ENCODE data around the gene LIM2.

The LIM2 gene

GRCh38 chr19:51389143-51389542 lies 1.4 kb upstream of the LIM2 start:
- DNase-seq (ENCODE audit: low spot score): no peak
- CTCF ChIA-PET: no interaction called here
- no peak overlapping the region for H3K27ac ChIP-seq
- POLR2A ChIA-PET (ENCODE audit: low non-redundant PET): no interaction called here
- no peak for TF ChIP-seq CTCF (conservative IDR thresholded peaks at IDR 0.05; ENCODE audit: low read depth)

GRCh38 chr19:51386882-51387520 lies 773 bp downstream of the LIM2 start:
- no peak for TF ChIP-seq CTCF (conservative IDR thresholded peaks at IDR 0.05; ENCODE audit: low read depth)
- POLR2A ChIA-PET (ENCODE audit: low non-redundant PET): no interaction called here
- CTCF ChIA-PET: no interaction called here

GRCh38 chr19:51382004-51382403 lies 5.8 kb downstream of the LIM2 start:
- POLR2A ChIA-PET (ENCODE audit: low non-redundant PET): no interaction called here
- no peak overlapping the region for H3K27ac ChIP-seq
- CTCF ChIA-PET: no interaction called here
- DNase-seq (ENCODE audit: low spot score): no peak
- TF ChIP-seq CTCF (conservative IDR thresholded peaks at IDR 0.05; ENCODE audit: low read depth): no peak

More at GRCh38 chr19:51386882-51387520, 773 bp downstream of the LIM2 start:
- DNase-seq (ENCODE audit: low spot score): no peak
- H3K27ac ChIP-seq: no peak overlapping the region

- ChIA-PET CTCF (no interaction called here), POLR2A (ENCODE audit: low non-redundant PET) (no interaction called here)
- DNase-seq (ENCODE audit: low spot score): no peak
- H3K27ac ChIP-seq: no peak overlapping the region
- no peak for TF ChIP-seq CTCF (conservative IDR thresholded peaks at IDR 0.05; ENCODE audit: low read depth)
Observed at GRCh38 chr19:51380379-51380778, 7.4 kb downstream of the LIM2 start.

GRCh38 chr19:51377422-51377821 lies 10.4 kb downstream of the LIM2 start:
- TF ChIP-seq CTCF (conservative IDR thresholded peaks at IDR 0.05; ENCODE audit: low read depth): no peak
- no peak for DNase-seq (ENCODE audit: low spot score)
- CTCF ChIA-PET: interaction anchor here (0.9 kb wide), 1 partner anchor 44 kb away, joined by 3 read pairs; no protein-coding TSS in a partner anchor
- POLR2A ChIA-PET (ENCODE audit: low non-redundant PET): no interaction called here
- no peak overlapping the region for H3K27ac ChIP-seq

- no peak overlapping the region for H3K27ac ChIP-seq
- no peak for DNase-seq (ENCODE audit: low spot score)
- TF ChIP-seq CTCF (conservative IDR thresholded peaks at IDR 0.05; ENCODE audit: low read depth): no peak
- CTCF ChIA-PET: interaction anchor here (0.9 kb wide), 1 partner anchor 22 kb away, joined by 5 read pairs; no protein-coding TSS in a partner anchor
- POLR2A ChIA-PET (ENCODE audit: low non-redundant PET): interaction anchor here (0.6 kb wide), 1 partner anchor 404 kb away, joined by 3 read pairs; no protein-coding TSS in a partner anchor
Observed at GRCh38 chr19:51375504-51376221, 12.1 kb downstream of the LIM2 start.
